BJ (cell line): ENCODE results near the gene AGPAT3. TPM values are rescaled to one million over a fixed set of nuclear protein-coding genes. Genes with fewer than 3 reads are reported as not detected.
"Not testable (repeated sequence)": the region's sequence is repeated elsewhere in the genome, so short reads cannot be mapped to it uniquely, and the experiment has no call there.

Source experiments
- CTCF ChIA-PET: fragments of 350-600 bp; formaldehyde crosslinking; extraction: SDS; loops from one replicate; lab custom pipeline; 2021; ENCODE audit warnings: antibody characterized with exemption, inconsistent platforms; lab: Yijun Ruan, JAX
- POLR2A ChIA-PET: fragments of 300-600 bp; sonication (Branson Sonifier 250); formaldehyde crosslinking; extraction: SDS; loops from one replicate; lab custom pipeline; 2021; ENCODE audit warnings: antibody characterized with exemption; lab: Charles Lee
- DNase-seq: peaks from one replicate; pipeline ENCODE4 v3.0.0-alpha.2; 2011; ENCODE audit warnings: low read depth
- H3K27me3 ChIP-seq: 2 replicates; pipeline ENCODE4 v1.6.0; 2011; ENCODE audit warnings: low read length; ENCODE audit not compliant: control insufficient read depth, insufficient read depth
- H3K36me3 ChIP-seq: 2 replicates; pipeline ENCODE4 v1.5.1; 2011; ENCODE audit warnings: low read length; ENCODE audit not compliant: control insufficient read depth, insufficient read depth
- H3K4me3 ChIP-seq: 2 replicates; pipeline ENCODE4 v1.5.1; 2011; ENCODE audit warnings: low read depth, mild to moderate bottlenecking, control low read depth, low read length
- polyA plus RNA-seq: library from polyadenylated mRNA; depleted of rRNA; stranded (reverse); fragments of >200 nt; gene quantifications from 2 replicates; pipeline ENCODE4 v1.2.3, GENCODE V29; 2011
- TF ChIP-seq, protein P1 (sequence below): IDR thresholded peaks from 2 replicates; pipeline ENCODE4 v1.5.1; 2011; ENCODE audit warnings: low read depth, mild to moderate bottlenecking, control low read depth, inconsistent platforms, low read length, moderate library complexity; ENCODE audit not compliant: insufficient read depth

AGPAT3 gene
- polyA plus RNA-seq, 1 experiment = 68.5 TPM

DNA sequence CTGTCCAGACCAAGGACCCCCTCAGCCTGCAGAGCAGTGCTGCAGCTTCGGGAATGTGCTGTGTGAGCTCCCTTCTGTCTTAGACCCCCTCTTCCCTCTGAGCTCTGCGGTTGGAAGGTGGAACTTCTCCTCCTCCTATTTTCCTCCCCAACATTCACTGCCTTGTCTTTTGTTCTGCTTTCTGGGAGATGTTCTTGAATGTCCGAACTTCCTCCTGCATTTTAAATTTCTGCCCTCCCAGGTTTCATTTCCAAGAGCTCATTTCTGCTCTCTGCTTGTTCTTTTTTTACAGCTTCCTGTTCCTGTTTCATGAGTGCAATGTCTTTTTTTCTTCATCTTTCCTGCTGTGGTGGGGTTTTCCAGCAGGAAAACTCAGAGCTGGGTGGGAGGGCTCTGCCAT lies 46.3 kb upstream of the AGPAT3 start:
- no peaks in the 10 kb centered on the region for H3K36me3 ChIP-seq
- CTCF ChIA-PET = interaction anchor here (1.3 to 3.3 kb wide), 2 partner anchors 8 to 157 kb away, joined by 7 to 14 read pairs; no protein-coding TSS in a partner anchor
- H3K27me3 ChIP-seq = peaks cover 3% of the 10 kb centered on the region; the same call in 1 of the 2 replicates
- no peak overlapping the region for H3K4me3 ChIP-seq
- no peak for DNase-seq
- POLR2A ChIA-PET = no interaction called here
- TF ChIP-seq, protein P1, sequence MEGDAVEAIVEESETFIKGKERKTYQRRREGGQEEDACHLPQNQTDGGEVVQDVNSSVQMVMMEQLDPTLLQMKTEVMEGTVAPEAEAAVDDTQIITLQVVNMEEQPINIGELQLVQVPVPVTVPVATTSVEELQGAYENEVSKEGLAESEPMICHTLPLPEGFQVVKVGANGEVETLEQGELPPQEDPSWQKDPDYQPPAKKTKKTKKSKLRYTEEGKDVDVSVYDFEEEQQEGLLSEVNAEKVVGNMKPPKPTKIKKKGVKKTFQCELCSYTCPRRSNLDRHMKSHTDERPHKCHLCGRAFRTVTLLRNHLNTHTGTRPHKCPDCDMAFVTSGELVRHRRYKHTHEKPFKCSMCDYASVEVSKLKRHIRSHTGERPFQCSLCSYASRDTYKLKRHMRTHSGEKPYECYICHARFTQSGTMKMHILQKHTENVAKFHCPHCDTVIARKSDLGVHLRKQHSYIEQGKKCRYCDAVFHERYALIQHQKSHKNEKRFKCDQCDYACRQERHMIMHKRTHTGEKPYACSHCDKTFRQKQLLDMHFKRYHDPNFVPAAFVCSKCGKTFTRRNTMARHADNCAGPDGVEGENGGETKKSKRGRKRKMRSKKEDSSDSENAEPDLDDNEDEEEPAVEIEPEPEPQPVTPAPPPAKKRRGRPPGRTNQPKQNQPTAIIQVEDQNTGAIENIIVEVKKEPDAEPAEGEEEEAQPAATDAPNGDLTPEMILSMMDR = no peak

DNA sequence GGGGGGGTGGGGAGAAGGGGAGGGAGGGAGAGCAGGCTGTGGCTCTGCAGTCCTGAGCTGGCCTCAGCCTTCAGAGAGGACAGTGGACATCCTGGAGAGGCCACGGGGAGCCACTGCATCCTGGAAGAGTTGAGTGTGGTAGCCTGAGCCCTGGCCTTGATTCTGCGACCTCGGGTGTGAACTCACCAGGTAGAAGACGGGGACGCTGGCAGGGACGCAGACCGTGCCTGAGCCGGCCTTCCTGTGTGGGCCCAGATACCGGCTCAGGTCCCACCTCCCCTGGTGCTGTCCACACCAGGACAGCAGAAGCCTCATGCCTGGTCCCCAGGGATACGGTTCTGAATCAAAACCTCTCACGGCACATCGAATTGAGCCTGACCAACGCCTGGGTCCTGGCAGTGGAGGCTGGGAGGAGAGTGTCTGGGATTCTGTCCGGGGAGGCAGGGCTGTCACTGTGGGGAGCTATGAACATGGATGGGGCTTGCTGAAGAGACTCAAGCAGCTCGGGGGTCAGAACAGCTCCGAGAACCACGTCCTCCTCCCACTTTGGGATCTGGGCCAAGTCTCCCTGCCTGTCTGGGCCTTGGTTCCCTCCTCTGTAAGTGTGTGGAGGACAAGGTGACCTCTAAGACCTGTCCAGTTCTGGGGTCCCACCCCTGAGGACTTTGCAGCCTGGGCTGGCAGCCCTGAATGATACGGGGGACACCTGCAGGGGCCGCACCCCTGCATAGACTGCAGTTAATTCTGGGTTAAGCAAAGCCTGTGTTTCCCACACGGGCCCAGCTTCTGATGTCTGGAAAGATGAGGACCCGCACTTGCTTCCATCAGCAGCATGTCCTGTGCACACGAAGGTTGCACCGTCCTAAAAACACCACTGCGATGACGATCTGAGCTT lies 45.3 kb upstream of the AGPAT3 start:
- Histone ChIP-seq H3K27me3 (peaks cover 2% of the 10 kb centered on the region; the same call in 1 of the 2 replicates), H3K36me3 (no peaks in the 10 kb centered on the region), H3K4me3 (no peak overlapping the region)
- TF ChIP-seq, protein P1 = no peak
- POLR2A ChIA-PET = no interaction called here
- no peak for DNase-seq
- CTCF ChIA-PET = interaction anchor here (0.6 to 3.3 kb wide), 3 partner anchors 9 to 156 kb away, joined by 3 to 14 read pairs (median 7); partner anchors contain the start of gene RRP1

DNA sequence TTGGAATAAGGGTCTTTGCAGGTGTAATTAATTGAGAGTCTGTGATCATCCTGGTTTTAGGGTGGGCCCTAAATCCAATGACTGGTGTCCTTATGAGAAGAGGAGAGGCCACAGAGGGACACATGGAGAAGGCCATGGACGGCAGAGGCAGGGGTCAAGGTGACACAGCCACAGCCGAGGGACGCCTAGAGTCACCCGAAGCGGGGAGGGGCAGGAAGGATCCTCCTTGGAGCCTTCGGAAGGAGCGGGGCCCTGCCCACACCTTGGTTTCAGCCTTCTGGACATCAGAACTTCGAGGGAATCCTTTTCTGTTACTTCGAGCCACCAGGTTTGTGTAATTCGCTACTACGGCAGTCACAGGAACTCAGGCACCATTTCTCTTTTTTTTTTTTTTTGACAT lies 44.6 kb upstream of the AGPAT3 start:
- POLR2A ChIA-PET = no interaction called here
- DNase-seq = no peak
- H3K27me3 ChIP-seq = peaks cover 2% of the 10 kb centered on the region; the same call in 1 of the 2 replicates
- TF ChIP-seq, protein P1 = no peak
- no peaks in the 10 kb centered on the region for H3K36me3 ChIP-seq
- H3K4me3 ChIP-seq = no peak overlapping the region
- CTCF ChIA-PET = interaction anchor here (0.6 to 3.3 kb wide), 2 partner anchors 31 to 156 kb away, joined by 3 to 14 read pairs; partner anchors contain the start of gene RRP1

DNA sequence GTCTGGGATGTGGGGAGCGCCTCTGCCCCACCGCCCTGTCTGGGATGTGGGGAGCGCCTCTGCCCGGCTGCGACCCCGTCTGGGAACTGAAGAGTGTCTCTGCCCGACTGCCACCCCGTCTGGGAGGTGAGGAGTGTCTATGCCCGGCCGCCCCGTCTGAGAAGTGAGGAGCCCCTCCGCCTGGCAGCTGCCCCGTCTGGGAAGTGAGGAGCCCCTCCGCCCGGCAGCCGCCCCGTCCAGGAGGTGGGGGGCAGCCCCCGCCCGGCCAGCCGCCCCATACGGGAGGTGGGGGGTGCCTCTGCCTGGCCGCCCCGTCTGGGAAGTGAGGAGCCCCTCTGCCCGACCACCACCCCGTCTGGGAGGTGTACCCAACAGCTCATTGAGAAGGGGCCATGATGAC lies 42.9 kb upstream of the AGPAT3 start:
- not testable (repeated sequence) for H3K36me3 ChIP-seq

DNA sequence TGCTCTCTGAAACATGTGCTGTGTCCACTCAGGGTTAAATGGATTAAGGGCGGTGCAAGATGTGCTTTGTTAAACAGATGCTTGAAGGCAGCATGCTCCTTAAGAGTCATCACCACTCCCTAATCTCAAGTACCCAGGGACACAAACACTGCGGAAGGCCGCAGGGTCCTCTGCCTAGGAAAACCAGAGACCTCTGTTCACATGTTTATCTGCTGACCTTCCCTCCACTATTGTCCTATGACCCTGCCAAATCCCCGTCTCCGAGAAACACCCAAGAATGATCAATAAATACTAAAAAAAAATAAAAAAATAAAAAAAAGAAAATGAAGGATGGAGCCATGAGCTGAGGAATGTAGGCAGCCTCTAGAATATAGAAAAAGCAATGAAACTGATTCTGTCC lies 42.3 kb upstream of the AGPAT3 start:
- H3K36me3 ChIP-seq, H3K27me3 ChIP-seq, H3K4me3 ChIP-seq, CTCF ChIA-PET, DNase-seq: not testable (repeated sequence)
- POLR2A ChIA-PET = interaction anchor here (0.5 kb wide), 1 partner anchor 41 kb away, joined by 3 read pairs; no protein-coding TSS in a partner anchor

More for the DNA sequence above, 42.9 kb upstream of the AGPAT3 start:
- H3K4me3 ChIP-seq, POLR2A ChIA-PET, H3K27me3 ChIP-seq, DNase-seq, CTCF ChIA-PET: not testable (repeated sequence)
